NCI-H2107 treated with DMSO at 0.1 percent for 48 hours (cell line): ENCODE measurements around the gene NDRG4.

Experiments used
- DNase-seq: peaks from one replicate; lab custom pipeline; 2025; ENCODE audit not compliant: unreplicated experiment; lab: John Stamatoyannopoulos, UW

The NDRG4 gene

GRCh38 chr16:58493756-58494431 is 6.0 kb upstream of the NDRG4 start:
- no peak for DNase-seq

DNA sequence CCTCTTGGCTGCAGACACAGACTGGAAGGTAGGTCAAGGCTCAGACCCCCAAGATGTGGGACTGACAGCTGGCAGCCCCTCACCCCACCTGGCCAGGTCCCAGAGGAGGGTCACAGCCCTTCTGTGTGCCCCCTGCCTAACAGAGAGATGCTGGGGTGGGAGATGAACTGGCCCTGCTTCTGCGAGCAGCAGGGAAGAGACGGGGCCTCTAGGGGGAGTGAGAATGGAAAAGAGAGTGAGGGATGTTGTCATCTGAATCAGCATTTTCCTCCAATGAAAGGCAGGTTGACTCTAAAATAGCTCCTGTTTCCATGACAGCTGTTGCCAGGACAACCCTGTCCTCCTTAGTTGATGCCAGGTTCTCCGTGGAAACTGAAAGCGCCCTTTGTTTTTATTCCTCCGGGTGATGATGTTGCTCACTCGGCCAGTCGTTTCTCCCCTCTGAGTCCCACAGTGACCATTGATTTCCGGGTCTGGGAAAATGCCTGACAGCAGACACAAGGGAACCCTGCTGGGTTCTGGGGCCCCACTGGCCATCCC is 4.9 kb upstream of the NDRG4 start:
- DNase-seq, result peak; percentile 82

DNA sequence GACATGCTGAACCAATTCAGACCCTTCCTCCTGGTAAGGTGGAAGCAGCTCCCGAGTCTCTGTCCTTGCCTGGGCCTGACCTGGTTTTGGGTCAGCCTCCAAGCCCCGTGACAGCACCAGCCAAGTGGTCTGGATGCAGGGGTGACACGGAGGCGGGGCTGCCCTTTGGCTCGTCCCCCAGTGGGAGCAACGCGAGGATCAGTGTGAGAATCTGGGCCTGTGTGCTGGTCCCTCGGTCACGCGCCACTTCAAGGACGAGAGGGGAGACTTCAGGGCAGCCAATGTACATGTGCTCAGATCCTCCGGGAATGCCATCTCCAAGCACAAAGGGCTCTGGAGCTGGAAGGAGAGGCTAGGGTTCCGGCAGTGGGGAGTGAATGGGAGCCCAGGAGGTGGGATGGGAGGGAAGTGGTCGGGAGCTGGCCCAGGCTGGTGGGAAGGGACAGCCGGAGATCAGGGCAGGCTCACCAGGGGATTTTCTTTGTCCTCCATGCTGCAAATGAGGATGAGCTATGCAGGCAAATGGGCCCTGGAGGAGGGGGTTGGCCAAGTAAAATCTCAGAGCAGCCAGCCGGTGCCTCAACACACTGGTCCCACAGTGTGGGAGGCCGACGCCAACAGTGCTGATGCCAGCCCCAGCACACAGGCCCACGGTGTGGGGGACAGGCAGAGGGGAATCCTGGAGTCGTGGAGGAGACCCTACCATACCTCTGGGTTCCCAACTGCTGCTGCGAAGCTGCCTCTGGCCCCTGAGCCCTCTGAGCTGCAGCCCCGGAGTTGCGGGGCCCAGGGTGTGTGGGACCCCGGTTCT is 4.2 kb upstream of the NDRG4 start:
- DNase-seq, result no peak

DNA sequence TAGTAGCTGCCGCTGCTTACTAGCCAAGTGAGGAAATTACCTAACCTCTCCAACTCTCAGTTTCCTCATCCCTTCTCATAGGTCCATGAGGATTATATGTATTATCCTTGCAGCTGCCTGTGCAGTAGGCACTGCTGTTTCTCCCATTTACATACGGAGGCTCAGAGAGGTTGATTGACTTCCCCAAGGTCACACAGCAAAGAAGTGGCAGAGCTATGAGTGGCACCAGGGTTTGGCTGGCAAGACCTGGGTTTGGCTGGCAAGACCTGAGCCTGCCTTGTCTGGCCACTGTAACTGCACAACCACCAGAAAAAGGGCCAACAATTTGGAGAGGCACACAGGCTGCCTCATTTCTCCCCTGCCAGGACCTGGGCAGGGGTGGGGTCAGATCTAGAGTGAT is 2.5 kb upstream of the NDRG4 start:
- no peak for DNase-seq

DNA sequence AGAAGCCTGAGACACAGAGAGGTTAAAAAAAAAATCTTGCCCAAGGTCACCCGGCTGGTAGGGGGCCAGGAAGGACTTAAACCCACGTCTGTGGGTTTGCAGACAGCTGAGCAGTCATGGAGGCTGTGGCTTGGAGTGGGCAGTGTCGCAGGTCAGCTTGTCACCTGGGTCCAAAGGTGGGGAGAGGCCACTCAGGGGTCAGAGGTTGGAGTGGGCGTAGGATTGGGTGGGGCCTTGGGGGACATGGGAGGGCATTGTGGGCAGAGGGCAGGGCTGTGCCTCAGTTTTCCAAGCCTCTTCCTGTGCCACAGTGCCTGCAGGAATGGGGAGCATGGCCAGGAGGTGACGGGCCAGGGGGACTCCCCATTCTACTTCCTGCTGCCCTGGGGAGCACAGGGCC is 2.0 kb upstream of the NDRG4 start:
- DNase-seq, result no peak

- DNase-seq, result no peak
Measured at GRCh38 chr16:58498341-58499091, 1.4 kb upstream of the NDRG4 start.

- no peak for DNase-seq
Measured at GRCh38 chr16:58499092-58499511, 841 bp upstream of the NDRG4 start.

DNA sequence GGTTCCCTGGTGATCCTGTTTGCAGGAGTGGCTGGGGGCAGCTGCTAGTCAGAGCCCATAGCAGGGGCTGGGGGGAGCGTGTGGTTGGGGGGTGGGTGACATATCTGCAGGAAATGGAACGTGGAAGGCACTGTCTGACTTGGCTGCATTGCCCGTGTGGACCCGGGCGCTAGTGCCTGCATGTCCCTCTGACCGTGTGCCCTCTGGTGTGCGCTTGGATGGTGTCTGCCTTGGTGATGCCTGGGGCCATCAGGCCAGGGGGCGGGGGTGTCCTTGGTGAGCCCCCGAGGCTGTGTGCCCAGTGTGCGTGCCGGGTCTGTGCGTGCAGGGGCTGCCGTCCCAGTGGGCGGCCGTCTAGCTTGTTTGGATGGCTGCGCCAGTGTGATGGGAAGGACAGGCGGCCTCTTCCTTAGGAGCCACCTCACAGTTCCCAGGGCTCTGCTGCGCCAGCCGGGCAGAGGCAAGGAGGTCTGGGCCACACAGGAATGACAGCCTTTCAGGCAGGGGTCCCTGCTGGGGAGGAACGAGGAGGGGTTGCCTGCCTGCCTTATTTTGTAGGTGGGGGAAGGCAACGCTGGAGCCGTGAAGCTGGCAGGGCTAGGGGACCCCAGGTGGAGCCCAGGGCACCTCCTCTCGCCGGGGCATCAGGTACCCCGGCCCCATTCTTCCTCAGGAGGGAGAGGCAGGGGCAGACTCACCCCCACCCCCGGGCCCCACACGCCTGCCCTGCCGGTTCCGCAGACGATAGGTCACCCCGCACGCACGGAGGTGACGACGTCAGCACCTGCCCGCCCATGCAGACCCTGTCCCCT is 693 bp downstream of the NDRG4 start:
- DNase-seq, result no peak

GRCh38 chr16:58501242-58502131 is 1.5 kb downstream of the NDRG4 start:
- peak; percentile 68 for DNase-seq

- no peak for DNase-seq
Measured at GRCh38 chr16:58502217-58502921, 2.4 kb downstream of the NDRG4 start.

DNA sequence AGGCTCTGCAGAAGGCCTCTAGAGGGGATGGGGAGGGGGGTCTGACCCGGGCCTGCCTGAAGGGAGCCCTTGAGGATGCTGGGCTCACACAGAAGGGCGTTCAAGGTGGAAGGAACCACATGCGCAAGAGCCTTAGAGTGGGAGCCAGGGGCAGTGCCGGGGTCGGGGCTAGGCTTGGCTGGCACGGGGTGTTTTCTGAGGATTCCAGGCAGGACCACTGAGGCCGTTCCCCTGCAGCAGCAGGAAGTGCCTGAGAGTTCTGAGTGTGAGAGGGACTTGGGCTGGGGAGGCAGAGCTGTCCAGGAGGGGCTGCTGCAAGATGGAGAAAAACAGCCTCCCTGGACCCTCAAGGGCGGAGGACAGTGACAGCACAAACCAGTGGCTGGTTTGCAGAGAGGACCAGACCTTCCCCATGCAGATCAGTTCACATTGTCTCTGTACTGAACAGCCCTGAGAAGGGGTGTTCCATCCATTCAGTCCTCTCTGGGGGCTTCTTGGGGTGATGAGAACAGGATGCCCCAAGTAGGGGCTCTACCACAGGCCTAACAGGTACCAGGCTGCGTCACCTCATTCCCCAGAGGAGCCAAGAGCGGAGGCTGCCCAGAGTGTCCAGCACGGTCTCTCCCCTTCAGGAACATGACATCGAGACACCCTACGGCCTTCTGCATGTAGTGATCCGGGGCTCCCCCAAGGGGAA is 3.4 kb downstream of the NDRG4 start:
- DNase-seq, result no peak

DNA sequence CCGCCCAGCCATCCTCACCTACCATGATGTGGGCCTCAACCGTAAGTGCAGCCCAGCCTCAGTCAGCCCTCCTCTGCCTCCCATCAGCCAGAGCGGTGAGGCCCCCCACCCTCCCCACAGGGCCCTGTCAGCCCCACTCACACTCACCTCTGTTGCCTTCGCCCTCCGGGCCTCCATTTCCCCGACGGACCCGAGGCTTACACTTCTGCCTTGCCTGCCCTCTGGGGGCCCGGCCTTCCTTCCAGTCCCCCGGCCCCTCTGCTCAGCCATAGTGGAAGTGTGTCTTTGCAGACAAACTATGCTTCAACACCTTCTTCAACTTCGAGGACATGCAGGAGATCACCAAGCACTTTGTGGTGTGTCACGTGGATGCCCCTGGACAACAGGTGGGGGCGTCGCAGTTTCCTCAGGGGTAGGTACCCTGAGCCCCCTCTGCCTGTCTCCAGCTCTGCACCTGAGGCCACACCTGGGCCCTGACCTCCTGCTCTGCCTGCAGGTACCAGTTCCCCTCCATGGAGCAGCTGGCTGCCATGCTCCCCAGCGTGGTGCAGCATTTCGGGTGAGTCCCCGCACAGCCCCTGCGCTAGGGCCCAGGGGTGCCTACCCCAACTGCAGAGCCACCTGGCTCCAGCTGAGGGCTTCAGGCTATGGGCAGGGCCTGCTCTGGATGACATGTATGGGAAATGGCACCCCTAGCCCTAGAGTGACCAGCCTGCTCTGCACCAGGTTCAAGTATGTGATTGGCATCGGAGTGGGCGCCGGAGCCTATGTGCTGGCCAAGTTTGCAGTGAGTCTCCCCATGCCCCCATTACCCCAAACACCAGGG is 4.1 kb downstream of the NDRG4 start:
- no peak for DNase-seq

GRCh38 chr16:58506241-58507194 is 6.6 kb downstream of the NDRG4 start:
- DNase-seq, result no peak

- no peak for DNase-seq
Measured at GRCh38 chr16:58507195-58507962, 7.4 kb downstream of the NDRG4 start.

GRCh38 chr16:58507963-58508670 is 8.2 kb downstream of the NDRG4 start:
- no peak for DNase-seq
